ENCODE measurements around the gene SLC25A17. TPM values are rescaled to one million over a fixed set of nuclear protein-coding genes. Genes with fewer than 3 reads are reported as not detected.
A peak's percentile ranks its signal among the peaks of the same experiment; 100 is the strongest.
"Not testable (repeated sequence)": the region's sequence is repeated elsewhere in the genome, so short reads cannot be mapped to it uniquely, and the experiment has no call there.

The SLC25A17 gene
- total RNA-seq, 1 donor from 2014 or later, result 62.1 TPM

DNA sequence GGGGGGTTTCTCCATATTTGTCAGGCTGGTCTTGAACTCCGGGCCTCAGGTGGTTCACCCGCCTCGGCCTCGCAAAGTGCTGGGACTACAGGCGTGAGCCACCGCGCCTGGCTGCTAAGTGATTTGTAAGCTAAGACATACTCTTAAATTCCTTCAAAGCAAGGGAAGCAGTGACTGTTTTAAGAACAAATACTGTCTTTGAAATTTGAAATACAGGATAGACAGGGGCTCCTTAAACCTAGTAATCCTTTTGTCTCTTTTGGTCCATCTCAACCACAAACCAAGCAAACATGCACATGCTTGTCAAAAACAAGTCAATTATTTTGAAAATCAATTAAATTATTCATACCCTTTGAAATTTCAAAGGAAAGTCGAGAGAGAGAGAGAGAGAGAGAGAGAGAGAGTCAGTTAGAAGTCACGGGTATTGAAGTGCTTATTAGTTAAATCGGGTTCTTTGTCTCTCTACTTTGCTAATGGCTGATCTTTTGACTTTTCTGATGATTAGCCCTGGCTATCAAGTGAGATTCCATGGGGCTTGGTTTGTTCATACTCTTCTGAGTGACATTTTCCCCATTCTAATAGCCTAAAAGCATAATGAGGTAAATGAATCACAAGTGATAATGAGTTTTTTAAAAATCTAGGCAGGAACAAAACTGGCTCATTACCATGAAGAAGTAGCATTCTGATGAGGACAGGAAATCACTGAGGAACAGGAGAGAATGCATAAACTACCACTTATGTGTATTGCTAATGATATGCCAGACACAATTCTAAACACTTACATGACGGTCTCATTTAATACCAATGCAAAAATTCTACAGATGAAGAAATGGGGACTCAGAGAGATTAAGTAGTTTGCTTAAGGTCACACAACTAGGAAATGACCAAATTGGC, 91.8 kb downstream of the SLC25A17 start:
- TF ChIP-seq, protein P1, sequence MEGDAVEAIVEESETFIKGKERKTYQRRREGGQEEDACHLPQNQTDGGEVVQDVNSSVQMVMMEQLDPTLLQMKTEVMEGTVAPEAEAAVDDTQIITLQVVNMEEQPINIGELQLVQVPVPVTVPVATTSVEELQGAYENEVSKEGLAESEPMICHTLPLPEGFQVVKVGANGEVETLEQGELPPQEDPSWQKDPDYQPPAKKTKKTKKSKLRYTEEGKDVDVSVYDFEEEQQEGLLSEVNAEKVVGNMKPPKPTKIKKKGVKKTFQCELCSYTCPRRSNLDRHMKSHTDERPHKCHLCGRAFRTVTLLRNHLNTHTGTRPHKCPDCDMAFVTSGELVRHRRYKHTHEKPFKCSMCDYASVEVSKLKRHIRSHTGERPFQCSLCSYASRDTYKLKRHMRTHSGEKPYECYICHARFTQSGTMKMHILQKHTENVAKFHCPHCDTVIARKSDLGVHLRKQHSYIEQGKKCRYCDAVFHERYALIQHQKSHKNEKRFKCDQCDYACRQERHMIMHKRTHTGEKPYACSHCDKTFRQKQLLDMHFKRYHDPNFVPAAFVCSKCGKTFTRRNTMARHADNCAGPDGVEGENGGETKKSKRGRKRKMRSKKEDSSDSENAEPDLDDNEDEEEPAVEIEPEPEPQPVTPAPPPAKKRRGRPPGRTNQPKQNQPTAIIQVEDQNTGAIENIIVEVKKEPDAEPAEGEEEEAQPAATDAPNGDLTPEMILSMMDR (IDR thresholded peaks at IDR 0.05), result no peak
- H3K36me3 ChIP-seq, result no peaks in the 10 kb centered on the region
- H3K9me3 ChIP-seq, result no peaks in the 10 kb centered on the region
- no peak overlapping the region for H3K4me3 ChIP-seq
- H3K27ac ChIP-seq, result no peak overlapping the region
- no peaks in the 10 kb centered on the region for H3K4me1 ChIP-seq
- DNase-seq (ENCODE audit: low spot score in 2 of 2), result no peak
- intact Hi-C loops (cut with DNase I), result no loop called here
- no peaks in the 10 kb centered on the region for H3K27me3 ChIP-seq

DNA sequence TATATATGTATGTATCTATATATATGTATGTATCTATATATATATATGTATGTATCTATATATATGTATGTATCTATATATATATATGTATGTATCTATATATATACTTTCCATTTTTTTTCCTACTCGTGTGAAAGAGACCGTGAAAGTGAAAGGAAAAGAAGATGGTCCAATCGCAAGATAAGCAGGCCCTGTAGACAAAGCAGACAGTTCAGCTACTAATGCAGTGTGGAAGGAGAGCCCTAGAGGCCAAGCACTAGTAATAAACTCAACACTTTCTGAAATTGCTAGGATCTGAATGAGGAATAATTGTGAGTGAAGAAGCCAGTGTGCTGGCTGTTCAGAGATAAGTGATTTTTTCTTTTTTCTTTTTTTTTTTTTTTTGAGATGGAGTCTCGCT, 92.6 kb downstream of the SLC25A17 start:
- no peak for DNase-seq (ENCODE audit: low spot score in 2 of 2)
- Histone ChIP-seq H3K4me1 (no peaks in the 10 kb centered on the region), H3K36me3 (no peaks in the 10 kb centered on the region), H3K27ac (no peak overlapping the region), H3K4me3 (no peak overlapping the region), H3K9me3 (no peaks in the 10 kb centered on the region), H3K27me3 (no peaks in the 10 kb centered on the region)
- intact Hi-C loops (cut with DNase I), result no loop called here
- TF ChIP-seq, protein P1 (IDR thresholded peaks at IDR 0.05), result no peak

DNA sequence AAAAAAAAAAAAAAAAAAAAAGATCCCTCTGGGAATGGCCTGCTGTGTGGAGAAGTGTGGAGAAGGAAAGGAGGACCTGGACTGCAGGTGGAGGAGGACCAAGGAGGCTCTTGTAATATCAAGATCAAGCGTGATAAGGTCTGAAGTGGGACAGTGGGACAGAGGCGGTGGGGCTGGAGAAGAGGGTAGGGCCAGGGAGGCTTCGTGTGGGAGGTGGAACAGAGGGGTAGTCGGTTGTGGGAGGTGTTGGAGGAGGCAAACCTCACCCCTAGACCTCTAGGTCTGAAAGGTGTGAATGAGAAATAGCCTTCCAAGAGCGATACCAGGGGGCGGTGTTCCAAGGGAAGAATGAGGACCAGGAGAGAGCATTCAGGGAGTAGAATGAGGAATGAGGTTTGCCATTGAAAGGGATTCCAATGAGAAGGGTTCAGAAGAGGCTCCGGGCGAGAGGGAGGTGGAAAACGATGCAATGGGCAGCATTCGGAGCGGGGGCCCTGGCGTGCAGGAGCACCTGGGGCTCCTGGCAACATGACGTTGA, 95.7 kb downstream of the SLC25A17 start:
- H3K9me3 ChIP-seq, result no peaks in the 10 kb centered on the region
- intact Hi-C loops (cut with DNase I), result no loop called here
- H3K27me3 ChIP-seq, result no peaks in the 10 kb centered on the region
- peaks cover 0 to 10% of the 10 kb centered on the region in 2 donors for H3K4me1 ChIP-seq
- no peak overlapping the region for H3K27ac ChIP-seq
- no peaks in the 10 kb centered on the region for H3K36me3 ChIP-seq
- TF ChIP-seq, protein P1 (IDR thresholded peaks at IDR 0.05), result no peak
- no peak for DNase-seq (ENCODE audit: low spot score in 2 of 2)
- no peak overlapping the region for H3K4me3 ChIP-seq

DNA sequence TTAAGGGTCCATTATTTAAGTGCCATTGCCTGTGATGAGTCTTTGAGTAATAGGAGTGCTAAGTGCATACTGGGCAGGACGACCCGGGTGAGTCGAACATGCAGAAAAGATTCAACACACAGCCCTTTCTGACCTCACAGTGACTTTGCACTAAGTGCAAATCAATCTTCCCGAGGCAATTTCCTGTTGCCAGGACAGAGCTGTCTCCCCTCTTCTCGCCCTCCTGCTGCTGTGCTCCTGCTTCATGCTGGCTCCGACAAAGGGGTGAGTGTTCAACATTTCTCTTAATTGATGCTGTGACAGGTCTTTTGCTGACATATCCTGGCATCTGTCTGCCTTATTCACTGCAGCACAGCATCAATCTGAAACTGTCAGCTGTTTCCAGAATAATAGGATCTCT, 97.9 kb downstream of the SLC25A17 start:
- no peaks in the 10 kb centered on the region for H3K9me3 ChIP-seq
- no peaks in the 10 kb centered on the region for H3K27me3 ChIP-seq
- H3K36me3 ChIP-seq, result no peaks in the 10 kb centered on the region
- peaks cover 0 to 10% of the 10 kb centered on the region in 2 donors for H3K4me1 ChIP-seq
- H3K4me3 ChIP-seq, result no peak overlapping the region
- TF ChIP-seq, protein P1 (IDR thresholded peaks at IDR 0.05), result no peak
- H3K27ac ChIP-seq, result peak overlapping the region; percentile 55 to 60
- intact Hi-C loops (cut with DNase I), result no loop called here
- no peak for DNase-seq (ENCODE audit: low spot score in 2 of 2)

DNA sequence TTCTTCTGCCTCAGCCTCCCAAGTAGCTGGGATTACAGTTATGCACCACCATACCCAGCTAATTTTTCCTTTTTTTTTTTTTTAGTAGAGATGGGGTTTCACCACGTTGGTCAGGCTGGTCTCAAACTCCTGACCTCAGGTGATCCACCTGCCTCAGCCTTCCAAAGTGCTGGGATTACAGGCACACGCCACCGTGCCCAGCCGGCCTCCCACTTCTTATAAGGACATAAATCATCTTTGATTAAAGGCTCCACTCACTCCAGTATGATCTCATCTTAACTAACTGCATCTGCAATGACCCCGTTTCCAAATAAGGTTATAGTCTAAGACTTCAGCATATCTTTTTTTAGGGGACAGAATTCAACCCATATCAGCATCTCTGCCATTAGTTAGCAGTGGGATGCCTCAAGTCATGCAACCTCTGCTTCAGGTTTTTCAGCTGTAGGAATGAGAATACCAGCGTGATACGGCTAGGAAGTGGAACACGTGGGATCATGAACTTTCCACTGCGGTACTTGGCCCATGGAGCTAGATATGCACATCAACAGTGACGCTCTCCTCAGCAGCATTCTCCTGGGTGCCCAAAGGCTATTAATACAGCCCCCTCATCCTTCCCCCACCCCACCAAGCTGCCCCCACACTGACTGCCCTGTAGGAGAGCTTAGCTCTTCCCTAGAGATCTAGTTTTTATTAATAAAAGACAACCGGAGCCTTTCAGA, 98.4 kb downstream of the SLC25A17 start:
- peak overlapping the region; percentile 55 to 60 for H3K27ac ChIP-seq
- H3K36me3 ChIP-seq, result no peaks in the 10 kb centered on the region
- TF ChIP-seq, protein P1 (IDR thresholded peaks at IDR 0.05), result no peak
- no peak for DNase-seq (ENCODE audit: low spot score in 2 of 2)
- intact Hi-C loops (cut with DNase I), result no loop called here
- no peaks in the 10 kb centered on the region for H3K9me3 ChIP-seq
- H3K4me1 ChIP-seq, result peaks cover 0 to 10% of the 10 kb centered on the region in 2 donors
- no peak overlapping the region for H3K4me3 ChIP-seq
- no peaks in the 10 kb centered on the region for H3K27me3 ChIP-seq

DNA sequence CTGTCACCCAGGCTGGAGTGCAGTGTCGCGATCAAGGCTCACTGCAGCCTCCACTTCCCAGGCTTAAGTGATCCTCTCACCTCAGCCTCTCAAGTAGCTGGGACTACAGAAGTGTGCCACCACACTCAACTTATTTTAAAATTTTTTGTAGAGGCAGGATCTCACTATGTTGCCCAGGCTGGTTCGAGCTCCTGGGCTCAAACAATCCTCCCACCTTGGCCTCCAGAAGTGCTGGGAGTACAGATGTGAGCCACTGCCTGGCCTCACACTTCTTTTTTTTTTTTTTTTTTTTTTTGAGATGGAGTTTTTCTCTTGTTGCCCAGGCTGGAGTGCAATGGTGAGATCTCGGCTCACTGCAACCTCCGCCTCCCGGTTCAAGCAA, 99.0 kb downstream of the SLC25A17 start:
- peak overlapping the region; percentile 55 to 60 for H3K27ac ChIP-seq

More for the DNA sequence above, 99.0 kb downstream of the SLC25A17 start:
- H3K4me1 ChIP-seq; DNase-seq (ENCODE audit: low spot score in 2 of 2); H3K9me3 ChIP-seq; H3K36me3 ChIP-seq; H3K27me3 ChIP-seq; intact Hi-C loops (cut with DNase I); H3K4me3 ChIP-seq: not testable (repeated sequence)

Data from ascending aorta (tissue), 2 donors.